Ureter (tissue), 1 donor: ENCODE results near the gene CXCL17. TPM values are rescaled to one million over a fixed set of nuclear protein-coding genes. Genes with fewer than 3 reads are reported as not detected.
"Not testable (repeated sequence)": the region's sequence is repeated elsewhere in the genome, so short reads cannot be mapped to it uniquely, and the experiment has no call there.

Source experiments
- DNase-seq: peaks from one replicate; pipeline ENCODE4 v3.0.0-alpha.2; 2020; ENCODE audit warnings: low spot score
- total RNA-seq: library from RNA; stranded (reverse); gene quantifications from one replicate; pipeline ENCODE4 v1.2.4, GENCODE V29; 2023
- donor health status: DM: yes; HTN: yes; CAD: no.

CXCL17 gene, protein sequence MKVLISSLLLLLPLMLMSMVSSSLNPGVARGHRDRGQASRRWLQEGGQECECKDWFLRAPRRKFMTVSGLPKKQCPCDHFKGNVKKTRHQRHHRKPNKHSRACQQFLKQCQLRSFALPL
- 77.8 TPM for total RNA-seq

DNA sequence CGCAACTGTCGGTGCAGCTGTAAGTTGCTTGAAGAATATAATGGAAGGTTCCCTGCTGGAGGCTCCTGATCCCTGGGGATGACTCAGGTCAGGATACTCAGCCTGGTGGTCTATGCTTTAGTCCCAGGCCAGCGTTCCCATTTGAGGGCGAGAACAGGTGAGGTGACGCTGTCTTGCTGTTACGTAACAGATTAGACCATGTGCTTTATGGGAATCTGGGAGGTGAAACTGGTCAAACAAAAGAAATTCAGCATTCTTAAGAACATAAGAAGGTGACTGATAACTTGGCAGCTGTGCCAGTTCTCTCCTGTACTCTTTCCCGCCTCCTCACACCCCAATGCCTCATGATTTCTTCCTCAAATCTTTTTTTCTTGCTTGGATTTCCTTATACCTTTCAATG is at the start of gene CXCL17:
Gene CXCL17 (minus strand): TSS at position 114 of the 400 bp plus-strand sequence. CDS start 114 bp downstream, outside the sequence.
- peak; percentile 67 for DNase-seq

DNA sequence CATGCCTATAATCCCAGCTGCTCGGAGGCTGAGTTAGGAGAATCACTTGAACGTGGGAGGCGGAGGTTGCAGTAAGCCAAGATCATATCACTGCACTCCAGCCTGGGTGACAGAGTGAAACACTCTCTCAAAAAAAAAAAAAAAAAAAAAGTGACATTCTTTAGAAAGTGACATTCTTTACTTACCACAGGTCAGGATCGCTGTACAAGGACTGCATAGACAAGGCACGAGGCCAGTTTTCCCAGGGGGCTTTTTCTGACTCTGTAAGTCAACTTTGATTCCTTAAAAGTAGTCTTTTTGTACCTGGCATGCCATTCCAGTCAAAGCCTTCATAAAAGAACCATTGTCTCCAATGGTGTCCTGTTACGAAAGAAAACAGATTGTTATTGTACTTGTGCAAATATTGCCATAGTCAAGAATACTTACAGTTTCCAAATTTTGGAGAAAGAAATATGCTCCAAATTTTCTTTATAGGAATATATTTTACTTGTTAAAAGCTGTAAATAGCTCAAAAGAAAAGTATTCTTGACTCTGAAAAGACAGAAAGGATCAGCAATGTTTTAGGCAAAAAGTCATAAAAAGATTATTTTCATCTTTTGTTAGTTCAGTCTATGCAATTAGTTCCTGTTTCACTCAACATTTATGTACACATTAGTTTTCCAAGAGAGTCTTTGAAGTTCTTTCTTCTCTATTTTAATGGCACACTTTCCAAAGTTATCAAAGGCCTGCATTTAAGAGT is 46.2 kb upstream of the CXCL17 start:
- DNase-seq, result no peak

DNA sequence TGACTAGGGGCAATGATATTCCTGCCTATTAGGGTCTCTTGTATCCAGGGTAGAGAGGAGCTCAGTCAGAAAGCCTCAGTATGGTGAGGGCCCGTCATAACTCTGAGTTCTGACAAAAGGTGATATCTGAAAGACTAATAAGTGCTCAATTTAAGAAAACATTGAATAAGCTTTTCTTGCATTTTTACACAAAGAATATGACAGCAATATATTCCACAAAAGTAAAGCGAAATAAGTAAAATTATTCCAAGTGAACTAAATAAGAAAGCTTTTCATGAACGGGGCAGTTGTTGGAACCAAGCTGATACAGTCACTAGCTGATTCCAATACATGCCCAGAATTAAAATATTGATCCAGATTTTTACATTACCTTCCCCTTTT is 45.0 kb upstream of the CXCL17 start:
- no peak for DNase-seq

DNA sequence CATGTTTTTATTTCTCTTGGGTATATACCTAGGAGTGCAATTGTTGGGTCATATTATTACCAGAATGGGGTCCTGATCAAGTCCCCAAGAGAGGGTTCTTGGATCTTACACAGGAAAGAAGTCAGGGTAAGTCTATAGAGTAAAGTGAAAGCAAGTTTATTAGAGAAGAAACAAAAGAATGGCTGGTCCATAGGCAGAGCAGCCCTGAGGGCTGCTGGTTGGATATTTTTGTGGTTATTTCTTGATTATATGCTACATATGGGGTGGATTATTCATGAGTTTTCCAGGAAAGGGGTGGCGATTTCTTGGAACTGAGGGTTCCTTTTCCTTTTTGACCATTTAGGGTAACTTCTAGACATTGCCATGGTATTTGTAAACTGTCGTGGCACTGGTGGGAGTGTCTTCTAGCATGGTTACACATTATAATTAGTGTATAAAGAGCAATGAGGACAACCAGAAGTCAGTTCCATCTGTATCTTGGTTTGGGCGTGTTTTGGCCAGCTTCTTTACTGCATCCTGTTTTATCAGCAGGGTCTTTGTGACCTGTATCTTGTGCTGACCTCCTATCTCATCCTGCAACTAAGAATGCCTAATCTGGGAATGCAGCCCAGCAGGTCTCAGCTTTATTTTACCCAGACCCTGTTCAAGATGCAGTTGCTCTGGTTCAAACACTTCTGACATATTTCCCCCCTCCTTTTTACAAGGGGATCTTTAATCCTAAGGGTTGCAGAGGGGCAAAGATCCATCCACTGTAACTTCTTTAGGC is 44.5 kb upstream of the CXCL17 start:
- DNase-seq, result no peak

DNA sequence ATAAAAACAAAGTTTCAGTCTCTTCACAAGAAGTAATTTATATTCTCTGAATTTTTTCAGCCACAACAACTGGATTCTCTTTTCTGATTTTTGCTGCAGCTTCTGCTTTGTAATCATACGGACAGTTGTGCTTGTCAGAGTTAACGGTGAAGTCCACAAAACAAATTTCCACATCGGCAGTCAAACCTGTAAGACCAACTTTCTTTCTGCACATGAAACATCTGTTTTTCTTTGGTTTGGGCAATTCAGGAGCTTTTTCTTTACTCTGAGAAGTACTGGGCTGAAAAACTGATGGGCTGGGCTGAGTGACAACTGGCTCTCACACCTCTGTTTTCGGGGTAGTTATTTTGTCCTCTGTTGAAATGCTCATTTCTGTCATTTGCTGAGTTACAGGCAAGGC is 42.3 kb upstream of the CXCL17 start:
- DNase-seq, result not testable (repeated sequence)

DNA sequence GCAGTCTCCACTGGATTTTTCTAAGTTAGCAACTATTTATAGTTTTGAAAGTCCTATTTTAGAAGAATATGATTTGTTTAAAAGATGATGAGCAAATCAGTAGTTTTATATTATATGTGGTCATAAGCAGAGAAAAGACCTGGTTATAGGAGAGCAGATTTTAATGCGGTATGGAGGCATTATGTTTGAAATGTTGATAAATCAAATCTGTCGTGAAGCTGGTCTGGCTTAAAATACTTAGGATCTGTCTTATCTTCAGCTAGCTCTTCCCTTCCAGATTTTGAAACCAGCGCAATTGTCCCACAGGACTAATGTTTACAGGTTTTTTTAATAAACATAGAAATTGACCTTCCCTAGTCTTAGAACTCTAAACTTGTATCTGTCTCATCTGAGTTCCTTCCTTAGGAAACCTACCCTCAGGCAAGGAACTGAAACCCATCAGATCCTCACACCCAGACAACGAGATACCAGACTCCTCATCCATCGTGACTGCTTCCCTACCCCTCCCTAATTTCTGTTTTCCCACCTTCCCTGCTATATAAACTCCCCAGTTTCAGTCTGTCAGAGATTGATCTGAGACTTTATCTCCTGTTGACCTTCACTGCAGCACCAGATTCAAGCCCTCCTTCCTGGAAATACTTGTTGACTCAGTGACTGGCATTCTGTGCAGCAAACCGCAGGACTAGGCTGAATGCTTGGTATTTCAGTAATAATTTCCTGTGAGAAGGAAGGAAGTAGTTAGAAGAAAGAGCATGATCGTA is 37.8 kb upstream of the CXCL17 start:
- no peak for DNase-seq

DNA sequence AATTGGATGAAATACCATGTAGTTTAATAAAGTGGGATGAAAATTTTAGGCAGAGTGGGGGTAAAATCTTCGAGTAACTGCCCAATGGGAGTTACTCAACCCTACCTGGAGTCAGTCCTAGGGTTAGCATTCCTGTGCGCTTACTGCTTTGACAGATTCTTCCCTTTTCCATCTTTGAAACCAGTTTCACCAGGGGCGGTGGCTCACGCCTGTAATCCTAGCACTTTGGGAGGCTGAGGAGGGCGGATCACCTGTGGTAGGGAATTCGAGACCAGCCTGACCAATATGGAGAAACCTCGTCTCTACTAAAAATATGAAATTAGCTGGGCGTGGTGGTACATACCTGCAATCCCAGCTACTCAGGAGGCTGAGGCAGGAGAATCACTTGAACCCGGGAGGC is 37.0 kb upstream of the CXCL17 start:
- DNase-seq, result no peak

DNA sequence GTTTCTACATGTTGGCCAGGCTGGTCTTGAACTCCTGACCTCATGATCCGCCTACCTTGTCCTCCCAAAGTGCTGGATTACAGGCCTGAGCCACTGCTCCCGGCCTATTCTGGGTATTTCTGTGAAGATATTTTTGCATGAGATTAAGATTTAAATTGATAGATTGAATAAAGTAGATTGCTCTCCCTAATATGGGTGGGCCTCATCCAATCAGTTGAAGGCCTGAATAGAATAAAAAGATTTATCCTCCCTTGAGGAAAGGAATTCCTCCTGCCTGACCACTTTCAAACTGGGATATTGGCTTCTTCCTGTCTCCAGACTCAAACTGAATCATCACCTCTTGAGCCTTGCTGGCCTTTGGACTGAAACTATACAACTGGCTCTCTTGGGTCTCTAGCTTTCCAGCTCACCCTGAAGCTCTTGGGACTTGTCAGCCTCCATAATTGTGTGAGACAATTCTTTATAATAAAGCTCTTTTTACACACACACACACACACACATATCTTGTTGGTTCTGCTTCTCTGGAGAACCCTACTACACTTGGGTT is 36.1 kb upstream of the CXCL17 start:
- no peak for DNase-seq

DNA sequence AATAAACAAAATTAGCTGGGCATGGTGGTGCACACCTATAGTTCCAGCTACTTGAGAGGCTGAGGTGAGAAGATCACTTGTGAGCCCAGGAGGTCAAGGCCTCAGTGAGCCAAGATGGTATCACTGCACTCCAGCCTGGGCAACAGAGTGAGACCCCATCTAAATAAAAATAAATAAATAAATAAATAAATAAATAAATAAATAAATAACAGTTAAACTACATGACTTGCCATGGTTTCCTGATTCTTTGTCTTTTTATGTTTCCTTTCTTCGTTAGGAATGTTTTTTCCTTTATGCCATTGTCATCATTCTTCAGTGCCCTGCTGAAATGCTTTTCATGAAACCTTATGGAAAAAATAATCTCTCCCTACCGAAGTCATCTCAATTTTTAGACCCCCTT is 35.2 kb upstream of the CXCL17 start:
- no peak for DNase-seq

DNA sequence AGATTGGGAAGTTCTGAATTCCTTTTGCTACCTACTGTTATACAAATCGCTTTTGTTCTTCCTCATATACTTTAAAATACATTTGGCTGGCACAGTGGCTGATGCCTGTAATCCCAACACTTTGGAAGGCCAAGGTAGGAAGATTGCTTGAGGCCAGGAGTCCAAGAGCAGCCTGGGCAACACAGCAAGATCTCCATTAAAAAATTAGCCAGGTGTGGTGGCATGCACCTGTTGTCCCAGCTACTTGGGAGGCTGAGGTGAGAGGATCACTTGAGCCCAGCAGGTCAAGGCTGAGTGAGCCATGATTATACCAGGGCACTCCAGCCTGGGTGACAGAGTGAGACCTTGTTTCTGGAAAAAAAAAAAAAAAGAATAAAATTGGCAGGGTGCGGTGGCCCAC is 34.4 kb upstream of the CXCL17 start:
- no peak for DNase-seq

DNA sequence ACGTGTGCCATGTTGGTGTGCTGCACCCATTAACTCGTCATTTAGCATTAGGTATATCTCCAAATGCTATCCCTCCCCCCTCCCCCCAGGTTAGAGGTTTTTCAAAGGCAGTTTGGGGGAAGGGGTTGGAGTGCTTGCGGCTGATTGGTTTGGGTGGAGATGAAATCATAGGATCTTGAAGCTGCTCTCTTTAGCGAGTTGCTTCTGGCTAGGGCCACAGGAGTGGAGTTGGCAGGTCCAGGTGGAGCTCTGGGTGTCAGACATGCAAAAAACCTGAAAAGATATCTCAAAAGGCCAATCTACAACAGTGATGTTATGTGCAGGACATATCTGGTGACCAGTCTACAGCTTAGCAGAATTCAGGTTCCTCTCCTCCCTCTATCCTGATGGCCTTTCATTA is 32.6 kb upstream of the CXCL17 start:
- DNase-seq, result no peak

DNA sequence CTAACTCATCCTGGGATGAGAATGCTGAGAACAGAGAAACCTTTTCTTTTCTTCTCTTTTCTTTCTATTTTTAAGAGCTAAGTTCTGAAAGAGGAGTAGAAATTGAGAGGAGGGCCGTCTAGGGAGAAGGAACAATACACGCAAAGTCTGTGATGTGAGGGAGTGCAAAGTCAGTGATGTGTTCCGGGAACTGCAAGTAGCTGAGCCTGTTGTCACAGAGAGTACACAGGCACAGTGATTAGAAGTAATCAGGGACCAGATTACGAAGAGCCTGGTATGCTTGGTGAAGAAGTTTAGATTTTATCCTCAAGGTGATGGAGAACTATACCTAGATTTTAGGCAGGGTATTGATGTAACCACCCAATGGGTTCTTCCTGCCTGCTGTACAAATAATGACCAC is 32.0 kb upstream of the CXCL17 start:
- no peak for DNase-seq

DNA sequence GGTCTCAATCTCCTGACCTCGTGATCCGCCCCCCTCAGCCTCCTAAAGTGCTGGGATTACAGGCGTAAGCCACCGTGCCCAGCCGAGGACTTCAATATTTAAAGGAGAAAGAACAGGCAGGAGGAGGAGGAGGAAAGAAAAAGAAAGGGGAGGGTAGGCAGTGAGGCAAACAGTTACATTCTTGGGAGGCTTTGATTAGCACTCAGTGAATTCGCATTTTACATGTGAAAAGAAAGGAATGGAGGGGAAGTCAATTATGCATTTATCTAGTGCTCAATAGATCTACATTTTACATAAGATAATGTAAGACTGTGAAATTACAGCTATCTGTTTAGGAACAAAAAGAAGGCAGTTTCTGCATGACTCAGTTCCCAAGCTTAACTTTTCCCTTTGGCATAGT is 30.9 kb upstream of the CXCL17 start:
- DNase-seq, result no peak

DNA sequence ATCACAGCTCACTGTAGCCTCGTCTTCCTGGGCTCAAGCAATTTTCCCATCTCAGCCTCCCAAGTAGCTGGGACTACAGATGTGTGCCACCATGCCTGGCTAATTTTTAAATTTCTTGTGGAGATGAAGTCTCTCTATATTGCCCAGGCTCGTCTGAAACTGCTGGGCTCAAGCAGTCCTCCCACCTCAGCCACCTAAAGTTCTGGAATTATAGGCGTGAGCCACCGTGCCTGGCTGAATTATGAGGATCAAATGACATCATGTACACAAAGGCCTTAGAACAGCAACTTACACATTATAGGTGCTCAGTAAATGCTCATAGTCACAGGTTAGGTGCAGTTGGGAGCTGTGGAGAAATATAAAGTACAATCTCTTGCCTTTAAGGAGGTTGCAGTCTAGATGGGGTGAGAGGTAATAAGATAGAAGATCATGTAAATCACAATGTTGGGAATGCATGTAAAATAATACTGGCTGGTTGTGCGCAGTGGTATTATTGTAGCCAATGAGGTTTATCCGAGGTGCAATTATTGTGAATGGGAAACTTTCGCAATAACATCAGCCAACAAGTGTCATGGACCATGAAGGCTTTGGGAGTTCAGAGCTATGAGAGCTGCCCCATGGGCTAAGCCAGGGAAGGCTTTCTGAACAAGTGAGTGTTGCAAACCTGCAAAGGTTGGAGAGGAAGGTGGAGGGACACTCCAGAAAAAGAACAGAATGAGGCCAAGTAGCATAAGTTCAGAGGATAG is 29.8 kb upstream of the CXCL17 start:
- DNase-seq, result no peak

DNA sequence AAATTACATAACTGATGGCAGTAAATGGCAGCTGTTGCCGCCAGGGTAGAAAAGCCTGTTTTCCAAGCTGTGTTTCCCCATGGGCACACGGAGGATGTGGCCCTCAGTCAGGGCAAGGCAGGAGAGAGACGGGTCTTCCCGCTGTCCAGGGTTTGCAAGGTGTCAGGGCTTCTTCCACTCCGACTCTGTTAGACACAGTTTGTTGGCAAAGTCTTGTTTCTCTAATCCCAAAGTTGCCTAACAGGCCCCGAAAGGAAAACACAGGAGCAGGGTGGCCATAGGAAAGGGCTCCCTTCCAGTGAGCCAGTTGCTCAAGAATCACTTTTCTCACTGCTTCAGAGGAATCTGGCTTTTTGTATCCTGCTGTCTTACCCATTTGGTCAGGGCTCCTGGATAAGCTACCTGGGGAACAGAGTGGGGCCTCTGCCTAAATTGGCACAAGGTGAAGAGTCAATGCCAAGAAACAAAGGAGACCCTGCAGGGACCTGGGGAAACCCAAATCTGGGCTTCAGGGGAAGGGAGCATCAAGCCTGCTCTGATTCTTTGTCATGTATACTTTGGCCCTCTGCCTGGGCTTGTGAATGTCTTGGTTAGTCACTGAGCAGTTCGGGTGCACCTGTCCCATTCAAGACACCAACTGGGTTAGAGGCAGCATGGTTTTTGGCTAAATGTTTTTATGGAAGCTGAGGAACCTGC is 29.0 kb upstream of the CXCL17 start:
- DNase-seq, result peak; percentile 45

DNA sequence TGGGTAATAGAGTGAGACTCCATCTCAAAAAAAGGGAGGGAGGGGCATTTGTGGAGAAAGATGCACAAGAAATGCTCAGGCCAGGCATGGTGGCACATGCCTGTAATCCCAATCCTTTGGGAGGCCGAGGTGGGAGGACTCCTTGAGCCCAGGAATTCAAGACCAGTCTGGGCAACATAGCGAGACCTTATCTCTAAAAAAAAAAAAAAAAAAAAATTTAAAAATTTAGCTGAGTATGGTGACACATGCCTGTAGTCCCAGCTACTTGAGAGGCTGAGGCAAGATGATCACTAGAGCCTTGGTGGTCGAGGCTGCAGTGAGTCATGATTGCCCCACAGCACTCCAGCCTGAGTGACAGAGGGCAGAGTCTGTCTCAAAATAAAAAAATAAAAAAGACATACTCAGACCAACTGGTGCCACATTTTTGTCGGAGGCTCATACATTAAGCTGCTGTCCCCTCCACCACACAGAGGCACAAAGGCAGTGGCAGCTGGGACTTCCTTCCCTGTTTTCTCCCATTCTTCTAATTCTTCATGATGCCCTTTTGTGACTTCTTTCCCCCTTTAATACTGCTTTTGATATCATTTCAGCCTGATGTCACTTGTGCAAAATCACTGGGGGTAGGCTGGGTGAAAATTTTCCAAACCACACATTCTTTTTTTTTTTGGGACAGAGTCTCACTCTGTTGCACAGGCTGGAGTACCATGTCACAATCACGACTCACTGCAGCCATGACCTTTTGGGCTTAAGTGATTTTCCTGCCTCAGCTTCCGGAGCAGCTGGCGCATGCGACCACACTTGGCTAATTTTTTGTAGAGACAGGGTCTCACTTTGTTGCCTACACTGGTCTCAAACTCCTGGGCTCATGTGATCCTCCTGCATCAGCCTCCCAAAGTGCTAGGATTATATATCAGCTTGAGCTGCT is 26.8 kb upstream of the CXCL17 start:
- no peak for DNase-seq

DNA sequence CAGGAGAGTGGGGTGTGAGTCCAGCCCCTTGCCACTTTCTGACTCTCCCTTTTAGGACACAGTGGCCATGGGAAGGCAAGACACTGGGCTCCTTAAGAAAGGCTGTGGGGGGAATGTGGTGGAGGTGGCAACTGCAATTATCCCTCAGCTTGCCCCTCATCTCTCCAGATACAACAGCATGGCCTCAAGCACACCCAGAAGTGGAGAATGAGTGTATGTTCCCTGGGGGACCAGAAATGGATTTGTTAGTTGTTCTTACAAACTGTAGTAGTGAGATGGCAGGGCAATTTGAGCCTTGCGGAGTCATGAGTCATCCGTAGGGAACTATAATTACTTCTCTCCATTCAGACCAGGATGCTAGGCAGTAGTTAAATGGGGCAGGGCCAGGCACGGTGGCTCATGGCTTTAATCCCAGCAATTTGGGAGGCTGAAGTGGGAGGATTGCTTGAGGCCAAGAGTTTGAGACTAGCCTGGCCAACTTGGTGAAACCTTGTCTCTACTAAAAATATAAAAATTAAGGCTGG is 25.6 kb upstream of the CXCL17 start:
- no peak for DNase-seq

DNA sequence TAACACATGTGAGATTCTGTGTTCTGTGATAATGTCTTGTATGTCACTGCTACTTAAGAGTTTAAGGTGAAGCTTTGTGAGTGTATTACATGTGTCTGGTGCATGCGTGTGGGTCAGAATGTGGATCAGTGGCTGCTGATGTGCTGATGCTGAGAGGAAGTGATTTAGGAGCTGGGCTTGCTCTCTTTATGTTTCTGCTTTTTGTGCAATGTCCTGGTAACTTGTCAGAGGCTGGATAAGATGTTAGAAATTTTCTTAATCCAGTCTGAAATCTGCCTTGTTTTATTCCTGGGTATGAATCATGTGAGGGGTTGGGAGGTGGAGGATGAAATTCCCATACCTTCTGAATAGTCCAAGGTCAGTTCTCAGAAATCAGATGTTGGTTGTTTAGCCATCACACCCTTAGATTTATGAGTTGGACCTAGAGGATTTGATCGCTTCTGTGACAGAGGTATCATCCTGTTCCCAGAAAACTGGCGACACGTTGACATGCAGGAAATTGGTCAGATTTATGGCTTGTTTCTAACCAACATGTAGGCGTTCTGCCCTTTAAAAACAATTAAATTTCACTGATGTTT is 24.5 kb upstream of the CXCL17 start:
- no peak for DNase-seq
